Measurements from ENCODE around the gene KCNB1. TPM values are rescaled to one million over a fixed set of nuclear protein-coding genes. Genes with fewer than 3 reads are reported as not detected.

Gene KCNB1
- total and polyA plus RNA-seq, 2 donors (not counting 1 experiment from before 2014, with no cell fraction given): 0.12 TPM; not detected in 1

DNA sequence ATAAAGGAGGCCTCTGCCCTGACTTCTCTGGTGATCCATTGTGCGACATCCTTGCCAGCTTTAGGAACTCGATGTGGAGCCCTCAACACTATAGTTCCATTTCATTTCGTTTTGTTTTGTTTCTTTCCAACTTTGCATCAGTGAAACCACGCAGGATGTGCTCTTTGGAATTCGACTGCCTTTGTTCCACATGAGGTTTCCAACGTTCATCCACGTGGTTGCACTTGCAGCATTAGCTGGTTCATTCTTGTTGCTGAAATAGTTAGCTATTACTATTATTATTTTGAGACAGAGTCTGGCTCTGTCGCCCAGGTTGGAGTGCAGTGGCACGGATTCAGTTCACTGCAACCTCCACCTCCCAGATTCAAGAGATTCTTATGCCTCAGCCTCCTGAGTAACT, 143.3 kb downstream of the KCNB1 start:
- no peak overlapping the region for H3K27ac ChIP-seq (ENCODE audit: low read length in 2 of 2)
- H2AFZ ChIP-seq (ENCODE audit: insufficient read depth, low read depth, low read length, poor library complexity, severe bottlenecking): no peak overlapping the region
- intact Hi-C loops (cut with micrococcal nuclease): no loop called here
- H3K79me2 ChIP-seq (ENCODE audit: control insufficient read depth, insufficient read depth, low read length): no peaks in the 10 kb centered on the region
- H3K9me3 ChIP-seq (ENCODE audit: control extremely low read depth in 1 of 3, control insufficient read depth in 2 of 3, insufficient read depth in 1 of 3, low read length in 2 of 3): no peaks in the 10 kb centered on the region
- no peak overlapping the region for H3K9ac ChIP-seq (ENCODE audit: low read length)
- TF ChIP-seq EZH2 (IDR thresholded peaks at IDR 0.05; ENCODE audit: borderline replicate concordance, insufficient read depth, low read depth, low read length, poor library complexity, severe bottlenecking): no peak
- TF ChIP-seq, protein P1, sequence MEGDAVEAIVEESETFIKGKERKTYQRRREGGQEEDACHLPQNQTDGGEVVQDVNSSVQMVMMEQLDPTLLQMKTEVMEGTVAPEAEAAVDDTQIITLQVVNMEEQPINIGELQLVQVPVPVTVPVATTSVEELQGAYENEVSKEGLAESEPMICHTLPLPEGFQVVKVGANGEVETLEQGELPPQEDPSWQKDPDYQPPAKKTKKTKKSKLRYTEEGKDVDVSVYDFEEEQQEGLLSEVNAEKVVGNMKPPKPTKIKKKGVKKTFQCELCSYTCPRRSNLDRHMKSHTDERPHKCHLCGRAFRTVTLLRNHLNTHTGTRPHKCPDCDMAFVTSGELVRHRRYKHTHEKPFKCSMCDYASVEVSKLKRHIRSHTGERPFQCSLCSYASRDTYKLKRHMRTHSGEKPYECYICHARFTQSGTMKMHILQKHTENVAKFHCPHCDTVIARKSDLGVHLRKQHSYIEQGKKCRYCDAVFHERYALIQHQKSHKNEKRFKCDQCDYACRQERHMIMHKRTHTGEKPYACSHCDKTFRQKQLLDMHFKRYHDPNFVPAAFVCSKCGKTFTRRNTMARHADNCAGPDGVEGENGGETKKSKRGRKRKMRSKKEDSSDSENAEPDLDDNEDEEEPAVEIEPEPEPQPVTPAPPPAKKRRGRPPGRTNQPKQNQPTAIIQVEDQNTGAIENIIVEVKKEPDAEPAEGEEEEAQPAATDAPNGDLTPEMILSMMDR (IDR thresholded peaks at IDR 0.05): no peak
- no peaks in the 10 kb centered on the region for H4K20me1 ChIP-seq (ENCODE audit: control insufficient read depth, insufficient read depth, low read length, poor library complexity, severe bottlenecking)
- Mint-ChIP-seq H3K9me3 (ENCODE audit: insufficient read depth) (no peaks in the 10 kb centered on the region), H3K4me1 (no peaks in the 10 kb centered on the region), H3K27ac (no peak overlapping the region), H3K4me3 (no peak overlapping the region), H3K27me3 (peaks cover 21% of the 10 kb centered on the region)
- H3K27me3 ChIP-seq (replicated peaks in 1 of 4; ENCODE audit: control extremely low read depth in 1 of 4, control insufficient read depth in 3 of 4, insufficient read depth in 4 of 4, low read length in 3 of 4): peaks cover 0 to 3% (median 1%) of the 10 kb centered on the region in 4 experiments
- no peak for ATAC-seq (ENCODE audit: low read depth)
- H3K4me3 ChIP-seq (ENCODE audit: control extremely low read depth in 1 of 5, extremely low read depth in 1 of 5, insufficient read depth in 1 of 5, low read depth in 2 of 5, low read length in 4 of 5): no peak overlapping the region
- 80% methylated on average over 5 of the region's 9 CpGs for WGBS (ENCODE audit: insufficient coverage)
- H3K4me1 ChIP-seq (ENCODE audit: control insufficient read depth in 2 of 2, insufficient read depth in 2 of 2, low read length in 2 of 2): no peaks in the 10 kb centered on the region
- CTCF ChIA-PET: interaction anchor here (1.4 kb wide), 1 partner anchor 9 kb away, joined by 3 read pairs; no protein-coding TSS in a partner anchor
- no peaks in the 10 kb centered on the region for H3K36me3 ChIP-seq (replicated peaks in 1 of 2; ENCODE audit: control extremely low read depth in 1 of 2, control insufficient read depth in 1 of 2, extremely low read depth in 1 of 2, insufficient read depth in 2 of 2, low read length in 1 of 2)
- POLR2A ChIA-PET: no interaction called here
- DNase-seq: no peak
- no peak overlapping the region for H3K4me2 ChIP-seq (replicated peaks; ENCODE audit: low read depth, low read length, poor library complexity, severe bottlenecking)

DNA sequence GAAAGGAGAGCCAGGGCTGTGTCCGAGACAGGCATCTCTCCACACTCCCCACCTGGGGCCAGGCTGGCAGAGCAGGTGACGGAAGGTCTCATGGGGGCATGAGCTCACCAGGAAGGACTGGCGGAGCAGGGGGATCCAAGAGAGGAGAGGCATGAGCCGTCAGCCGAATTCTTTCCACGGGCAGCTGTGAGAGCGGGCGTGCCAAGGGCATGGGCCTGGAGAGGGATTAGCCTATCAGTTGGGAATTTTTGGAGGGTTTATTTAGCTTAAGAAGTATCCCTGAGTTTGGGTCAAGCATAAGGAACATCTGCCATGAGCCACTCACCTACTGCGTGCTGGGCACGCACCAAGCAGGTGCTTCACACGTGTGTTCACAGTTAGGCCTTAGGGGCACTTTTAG, 144.4 kb downstream of the KCNB1 start:
- peaks cover 17% of the 10 kb centered on the region for H3K27me3 Mint-ChIP-seq

More for the DNA sequence above, 144.4 kb downstream of the KCNB1 start:
- TF ChIP-seq, protein P1 (IDR thresholded peaks at IDR 0.05): no peak
- no peak for TF ChIP-seq EZH2 (IDR thresholded peaks at IDR 0.05; ENCODE audit: borderline replicate concordance, insufficient read depth, low read depth, low read length, poor library complexity, severe bottlenecking)
- intact Hi-C loops (cut with micrococcal nuclease): no loop called here
- H4K20me1 ChIP-seq (ENCODE audit: control insufficient read depth, insufficient read depth, low read length, poor library complexity, severe bottlenecking): no peaks in the 10 kb centered on the region
- H3K27ac ChIP-seq (ENCODE audit: low read length in 2 of 2): no peak overlapping the region
- WGBS (ENCODE audit: insufficient coverage): 96% methylated on average over 8 of the region's 11 CpGs
- Mint-ChIP-seq H3K9me3 (ENCODE audit: insufficient read depth) (no peaks in the 10 kb centered on the region), H3K27ac (no peak overlapping the region), H3K4me1 (no peaks in the 10 kb centered on the region), H3K4me3 (no peak overlapping the region)
- H2AFZ ChIP-seq (ENCODE audit: insufficient read depth, low read depth, low read length, poor library complexity, severe bottlenecking): no peak overlapping the region
- no peak overlapping the region for H3K4me3 ChIP-seq (ENCODE audit: control extremely low read depth in 1 of 5, extremely low read depth in 1 of 5, insufficient read depth in 1 of 5, low read depth in 2 of 5, low read length in 4 of 5)
- no peaks in the 10 kb centered on the region for H3K9me3 ChIP-seq (ENCODE audit: control extremely low read depth in 1 of 3, control insufficient read depth in 2 of 3, insufficient read depth in 1 of 3, low read length in 2 of 3)
- no peak for DNase-seq
- no peaks in the 10 kb centered on the region for H3K79me2 ChIP-seq (ENCODE audit: control insufficient read depth, insufficient read depth, low read length)
- no peak for ATAC-seq (ENCODE audit: low read depth)
- CTCF ChIA-PET: no interaction called here
- peaks cover 0 to 8% (median 1%) of the 10 kb centered on the region in 4 experiments for H3K27me3 ChIP-seq (replicated peaks in 1 of 4; ENCODE audit: control extremely low read depth in 1 of 4, control insufficient read depth in 3 of 4, insufficient read depth in 4 of 4, low read length in 3 of 4)
- POLR2A ChIA-PET: no interaction called here
- no peaks in the 10 kb centered on the region for H3K4me1 ChIP-seq (ENCODE audit: control insufficient read depth in 2 of 2, insufficient read depth in 2 of 2, low read length in 2 of 2)
- no peak overlapping the region for H3K9ac ChIP-seq (ENCODE audit: low read length)
- H3K36me3 ChIP-seq (replicated peaks in 1 of 2; ENCODE audit: control extremely low read depth in 1 of 2, control insufficient read depth in 1 of 2, extremely low read depth in 1 of 2, insufficient read depth in 2 of 2, low read length in 1 of 2): no peaks in the 10 kb centered on the region
- H3K4me2 ChIP-seq (replicated peaks; ENCODE audit: low read depth, low read length, poor library complexity, severe bottlenecking): no peak overlapping the region

All from B cell (primary cell).